Tibial nerve (tissue), 4 donors: ENCODE data around the gene IL12A. TPM values are rescaled to one million over a fixed set of nuclear protein-coding genes. Genes with fewer than 3 reads are reported as not detected.

Experiments
- DNase-seq, 2 donors: peaks; one replicate each; pipeline ENCODE4 v3.0.0-alpha.2; 2019; ENCODE audit warnings: low spot score in 2 of 2
- H3K27ac ChIP-seq, 4 donors: fragments of 200-600 bp; sonication (generic) in 3 of 4; one replicate each; pipeline ENCODE4 v1.5.1; 2017 to 2019; ENCODE audit warnings: mild to moderate bottlenecking in 1 of 4
- H3K27me3 ChIP-seq, 2 donors: fragments of 200-600 bp; sonication (generic) in 1 of 2; one replicate each; pipeline versions ENCODE4 v1.5.1 to v1.6.0; 2017 to 2019
- H3K36me3 ChIP-seq, 3 donors: fragments of 200-600 bp; sonication (generic); one replicate each; pipeline ENCODE4 v1.5.1; 2018 to 2019
- H3K4me1 ChIP-seq, 4 donors: fragments of 200-600 bp; sonication (generic) in 3 of 4; one replicate each; pipeline ENCODE4 v1.5.1; 2017 to 2019
- H3K4me3 ChIP-seq, 4 donors: fragments of 200-600 bp; sonication (generic) in 3 of 4; one replicate each; pipeline ENCODE4 v1.5.1; 2017 to 2019; ENCODE audit warnings: mild to moderate bottlenecking in 1 of 4, moderate library complexity in 1 of 4
- H3K9me3 ChIP-seq, 4 donors: fragments of 200-600 bp; sonication (generic) in 3 of 4; one replicate each; pipeline ENCODE4 v1.5.1; 2017 to 2019
- EP300 ChIP-seq, 2 donors: sonication (generic); formaldehyde crosslinking; IDR thresholded peaks; one replicate each; pipeline ENCODE4 v1.6.1; 2017; ENCODE audit warnings: antibody characterized with exemption in 2 of 2, mild to moderate bottlenecking in 1 of 2
- POLR2A ChIP-seq, 2 donors: fragments of 450-650 bp; IDR thresholded peaks; one replicate each; pipeline ENCODE4 v1.6.1; 2017; ENCODE audit warnings: antibody characterized with exemption in 2 of 2, mild to moderate bottlenecking in 2 of 2, moderate library complexity in 2 of 2
- WGBS, 2 donors: methylation state at CpG; one replicate each; pipeline ENCODE4 v1.1.5; 2018; 5-methylcytosine and 5-hydroxymethylcytosine counted together
- total RNA-seq, 4 donors: library from RNA; depleted of rRNA; stranded (reverse); fragments of >200 nt; gene quantifications; one replicate each; pipeline ENCODE4 v1.1.0, GENCODE V29; 2016
- TF ChIP-seq, protein P1 (sequence below), 5 experiments: fragments of 200-600 bp in 3 of 5; fragments of 450-650 bp in 2 of 5; sonication (generic) in 3 of 5; IDR thresholded peaks; one replicate each; pipeline ENCODE4 v1.5.1; 2016 to 2019; ENCODE audit warnings: antibody characterized with exemption in 5 of 5, mild to moderate bottlenecking in 3 of 5, moderate library complexity in 2 of 5

IL12A gene
- total RNA-seq, 4 donors from 2014 or later, result 0.60 TPM; not detected in 3

DNA sequence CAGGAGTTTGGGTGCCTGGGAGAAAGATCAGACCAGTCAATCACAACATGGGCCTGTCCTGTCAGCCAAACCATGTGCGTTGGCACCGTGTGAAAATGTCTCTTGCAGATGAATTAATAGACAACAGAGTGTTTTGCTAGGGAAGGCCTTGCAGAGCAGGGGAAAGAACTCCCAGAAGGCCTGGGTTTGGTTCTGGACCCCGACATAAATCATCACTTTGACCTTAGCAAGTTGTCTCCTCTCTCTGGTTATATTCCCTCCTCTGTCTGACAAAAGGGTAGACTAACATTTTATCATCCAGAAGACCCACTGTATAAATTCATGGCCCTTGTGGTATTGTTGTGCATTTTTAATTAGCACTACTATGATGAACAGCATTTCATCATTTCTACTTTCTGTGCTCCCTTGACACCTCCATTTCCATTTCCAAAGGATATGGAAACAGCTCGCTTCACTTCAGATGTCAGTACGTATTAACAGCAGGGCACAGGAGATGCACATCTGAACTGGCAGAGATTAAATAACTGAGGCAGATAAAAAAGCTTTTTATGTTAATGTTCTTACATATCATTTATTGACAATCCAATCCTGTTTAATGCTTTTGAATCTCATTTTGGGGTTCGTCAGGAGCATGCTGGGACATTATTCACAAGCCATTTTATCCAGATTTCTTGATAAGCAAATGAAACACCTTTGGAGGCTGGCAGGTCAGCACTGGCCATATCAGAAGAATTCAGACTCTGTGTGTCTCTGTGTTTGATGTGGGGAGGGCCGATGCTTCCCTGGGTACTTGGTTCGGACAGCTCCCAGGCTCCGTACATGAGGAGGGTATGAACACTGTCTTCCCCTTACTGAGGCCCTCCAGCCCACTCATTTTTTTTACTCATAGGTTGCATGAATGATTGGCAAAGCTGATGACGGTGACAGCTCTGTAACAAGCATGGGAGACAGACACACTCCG lies 28.2 kb upstream of the IL12A start:
- Histone ChIP-seq H3K27me3 (no peaks in the 10 kb centered on the region), H3K4me3 (no peak overlapping the region), H3K27ac (no peak overlapping the region), H3K36me3 (no peaks in the 10 kb centered on the region), H3K4me1 (no peaks in the 10 kb centered on the region), H3K9me3 (peaks cover 0 to 5% (median 0%) of the 10 kb centered on the region in 4 donors)
- TF ChIP-seq, protein P1, sequence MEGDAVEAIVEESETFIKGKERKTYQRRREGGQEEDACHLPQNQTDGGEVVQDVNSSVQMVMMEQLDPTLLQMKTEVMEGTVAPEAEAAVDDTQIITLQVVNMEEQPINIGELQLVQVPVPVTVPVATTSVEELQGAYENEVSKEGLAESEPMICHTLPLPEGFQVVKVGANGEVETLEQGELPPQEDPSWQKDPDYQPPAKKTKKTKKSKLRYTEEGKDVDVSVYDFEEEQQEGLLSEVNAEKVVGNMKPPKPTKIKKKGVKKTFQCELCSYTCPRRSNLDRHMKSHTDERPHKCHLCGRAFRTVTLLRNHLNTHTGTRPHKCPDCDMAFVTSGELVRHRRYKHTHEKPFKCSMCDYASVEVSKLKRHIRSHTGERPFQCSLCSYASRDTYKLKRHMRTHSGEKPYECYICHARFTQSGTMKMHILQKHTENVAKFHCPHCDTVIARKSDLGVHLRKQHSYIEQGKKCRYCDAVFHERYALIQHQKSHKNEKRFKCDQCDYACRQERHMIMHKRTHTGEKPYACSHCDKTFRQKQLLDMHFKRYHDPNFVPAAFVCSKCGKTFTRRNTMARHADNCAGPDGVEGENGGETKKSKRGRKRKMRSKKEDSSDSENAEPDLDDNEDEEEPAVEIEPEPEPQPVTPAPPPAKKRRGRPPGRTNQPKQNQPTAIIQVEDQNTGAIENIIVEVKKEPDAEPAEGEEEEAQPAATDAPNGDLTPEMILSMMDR (IDR thresholded peaks at IDR 0.05), result no peak
- TF ChIP-seq EP300 (IDR thresholded peaks at IDR 0.05) (no peak), POLR2A (IDR thresholded peaks at IDR 0.05) (no peak)
- 80 to 81% methylated on average over 11 of the region's 11 CpGs for WGBS, 2 donors
- no peak for DNase-seq

DNA sequence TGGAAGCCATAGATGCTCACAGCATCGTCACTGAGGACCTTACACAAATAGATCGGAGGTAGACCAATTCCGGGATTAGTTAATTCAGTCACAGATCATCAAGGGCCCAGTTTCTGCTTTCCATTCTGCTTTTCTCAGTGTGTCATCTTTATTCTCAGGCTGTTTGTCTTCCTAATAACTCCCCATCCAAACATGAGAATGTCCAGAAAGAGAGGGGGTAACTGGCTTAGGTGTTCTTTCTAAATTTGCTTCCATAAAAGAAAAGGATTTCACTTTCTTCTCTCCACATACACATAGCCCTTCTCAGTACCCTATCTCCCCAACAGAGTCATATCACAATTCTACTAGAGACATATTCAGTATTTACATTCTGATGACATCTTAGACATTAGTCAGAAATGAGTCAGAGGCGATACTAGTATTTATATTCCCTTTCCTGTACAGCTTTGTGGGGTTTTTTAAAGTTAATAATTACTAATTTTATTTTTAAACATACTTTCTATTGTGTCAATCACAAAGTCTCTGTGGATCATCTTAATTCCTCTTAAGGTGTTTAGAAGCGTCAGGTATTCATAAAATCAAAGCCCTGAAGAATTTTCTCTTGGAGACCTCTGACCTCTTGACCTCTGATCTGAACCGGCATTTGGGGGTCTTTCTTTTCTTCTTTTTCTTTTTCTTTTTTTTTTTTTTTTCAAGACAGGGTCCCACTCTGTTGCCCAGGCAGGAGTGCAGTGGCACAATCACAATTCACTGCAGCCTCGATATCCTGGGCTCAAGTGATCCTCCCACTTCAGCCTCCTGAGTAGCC lies 24.3 kb upstream of the IL12A start:
- no peak overlapping the region for H3K27ac ChIP-seq
- H3K4me1 ChIP-seq, result no peaks in the 10 kb centered on the region
- H3K4me3 ChIP-seq, result no peak overlapping the region
- WGBS, 2 donors, result 79 to 84% methylated on average over 7 of the region's 7 CpGs
- no peaks in the 10 kb centered on the region for H3K27me3 ChIP-seq
- no peaks in the 10 kb centered on the region for H3K36me3 ChIP-seq
- TF ChIP-seq, protein P1 (IDR thresholded peaks at IDR 0.05), result no peak
- no peak for TF ChIP-seq POLR2A (IDR thresholded peaks at IDR 0.05)
- no peak for TF ChIP-seq EP300 (IDR thresholded peaks at IDR 0.05)
- no peaks in the 10 kb centered on the region for H3K9me3 ChIP-seq
- DNase-seq, result no peak

DNA sequence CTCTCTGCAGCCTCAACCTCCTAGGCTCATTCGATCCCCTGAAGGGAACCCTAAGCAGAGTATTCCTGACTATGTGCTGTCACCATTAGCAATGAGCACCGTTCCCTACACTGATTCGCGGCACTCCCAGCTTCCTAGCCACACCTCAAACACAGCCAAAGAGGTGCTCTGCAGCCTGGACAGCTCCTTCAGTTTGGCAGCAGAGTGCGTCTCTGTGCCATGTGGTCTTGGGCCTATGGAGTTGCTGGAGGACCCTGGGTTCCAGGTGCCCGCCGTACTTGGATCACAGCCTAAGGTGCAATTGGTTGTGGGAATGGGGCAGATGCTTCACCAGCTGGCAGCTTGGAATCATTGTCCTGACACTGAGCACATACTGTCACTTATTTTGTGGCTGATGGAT lies 17.3 kb upstream of the IL12A start:
- DNase-seq, result no peak
- WGBS, 2 donors, result 90% methylated on average over 7 of the region's 7 CpGs
- no peaks in the 10 kb centered on the region for H3K9me3 ChIP-seq

DNA sequence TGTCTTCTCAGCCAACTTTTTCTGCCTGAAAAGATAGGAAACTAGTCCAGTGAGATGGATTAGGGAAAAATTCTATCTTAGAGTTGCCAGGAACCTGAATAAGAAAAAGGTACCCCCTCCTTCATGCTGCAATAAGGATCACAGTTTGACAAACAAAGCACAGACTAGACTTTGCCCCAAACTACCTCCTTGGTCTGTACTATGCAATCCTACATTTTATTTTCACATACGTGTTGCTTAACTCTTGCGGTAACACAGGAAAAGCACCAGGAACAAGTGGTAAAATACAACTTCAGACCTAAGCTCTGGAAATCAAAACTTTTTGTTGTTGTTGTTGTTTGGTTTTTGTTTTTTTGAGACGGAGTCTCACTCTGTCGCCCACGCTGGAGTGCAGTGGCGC lies 11.3 kb upstream of the IL12A start:
- H3K36me3 ChIP-seq, result no peaks in the 10 kb centered on the region
- H3K9me3 ChIP-seq, result no peaks in the 10 kb centered on the region
- DNase-seq, result no peak
- H3K4me3 ChIP-seq, result no peak overlapping the region
- TF ChIP-seq EP300 (IDR thresholded peaks at IDR 0.05), result no peak
- TF ChIP-seq, protein P1 (IDR thresholded peaks at IDR 0.05), result no peak
- TF ChIP-seq POLR2A (IDR thresholded peaks at IDR 0.05), result no peak
- WGBS, 2 donors, result 84 to 90% methylated on average over 6 of the region's 6 CpGs
- H3K27me3 ChIP-seq, result no peaks in the 10 kb centered on the region
- H3K27ac ChIP-seq, result no peak overlapping the region
- no peaks in the 10 kb centered on the region for H3K4me1 ChIP-seq

More for the DNA sequence above, 17.3 kb upstream of the IL12A start:
- TF ChIP-seq EP300 (IDR thresholded peaks at IDR 0.05) (no peak), POLR2A (IDR thresholded peaks at IDR 0.05) (no peak)
- TF ChIP-seq, protein P1 (IDR thresholded peaks at IDR 0.05), result no peak
- Histone ChIP-seq H3K27ac (no peak overlapping the region), H3K27me3 (no peaks in the 10 kb centered on the region), H3K4me3 (no peak overlapping the region), H3K4me1 (no peaks in the 10 kb centered on the region), H3K36me3 (no peaks in the 10 kb centered on the region)
